ENCODE results near the gene KLRK1.
"Not testable (repeated sequence)": the region's sequence is repeated elsewhere in the genome, so short reads cannot be mapped to it uniquely, and the experiment has no call there.

KLRK1 gene

DNA sequence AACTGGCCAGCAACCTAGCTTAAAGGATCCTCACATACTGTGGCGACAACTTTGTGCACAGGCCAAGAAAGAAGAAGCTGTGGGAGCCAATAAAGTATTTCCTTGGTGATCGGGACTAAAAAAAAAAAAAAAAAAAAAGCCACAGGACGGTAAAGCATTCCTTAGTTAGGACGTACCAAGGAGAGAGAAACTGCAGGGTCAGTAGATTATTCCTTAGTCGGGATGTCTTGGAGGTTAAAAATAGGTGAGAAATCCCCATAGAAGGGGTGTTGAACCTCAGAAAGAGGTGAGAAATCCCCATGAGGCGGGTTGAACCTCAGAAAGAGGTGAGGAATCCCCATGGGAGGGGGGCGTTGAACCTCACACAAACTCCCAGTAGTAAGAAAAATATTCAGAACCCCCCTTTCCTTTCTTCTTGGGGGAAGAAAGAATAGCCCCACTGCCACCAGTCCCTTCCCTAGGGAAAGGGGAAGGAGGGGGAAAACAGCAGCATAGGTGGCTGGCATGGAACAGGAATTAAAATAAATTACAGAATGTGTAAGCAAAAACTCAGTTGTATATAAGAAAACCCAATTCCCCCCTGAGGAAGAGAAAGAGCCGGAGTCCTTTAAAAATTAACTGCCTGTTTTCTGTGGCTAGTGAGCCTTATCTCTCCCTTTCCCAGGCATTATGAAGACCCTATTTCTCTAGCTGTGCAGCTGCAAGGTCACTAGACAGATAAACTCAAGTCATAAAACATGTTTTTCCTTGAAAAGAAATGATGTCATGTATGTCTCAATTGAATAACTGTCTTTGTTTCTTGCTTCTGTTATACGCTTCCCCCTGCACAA lies 26.8 kb downstream of the KLRK1 start:
- no peak for FAIRE-seq
- peak; percentile 44 for DNase-seq (ENCODE audit: low spot score)

DNA sequence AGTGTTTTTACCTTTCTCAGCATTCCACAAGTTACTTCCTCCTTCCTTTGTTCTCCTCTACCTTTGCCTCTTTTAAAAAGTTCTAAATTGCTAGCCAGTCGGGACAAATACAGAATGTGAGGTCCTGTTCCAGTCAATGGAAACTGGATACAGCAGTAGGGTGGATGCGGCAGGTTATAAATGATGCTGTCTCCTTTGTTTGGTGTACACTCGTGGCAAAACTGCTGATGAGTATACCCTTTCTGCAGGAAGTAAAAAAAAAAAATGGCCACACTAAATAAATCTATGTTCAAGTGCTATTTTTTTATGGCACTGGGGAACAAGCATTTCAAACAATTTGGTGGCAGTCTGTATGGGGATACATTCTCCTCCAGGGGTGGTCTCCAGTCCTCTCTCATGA lies 27.5 kb downstream of the KLRK1 start:
- FAIRE-seq, result no peak
- no peak for DNase-seq (ENCODE audit: low spot score)

DNA sequence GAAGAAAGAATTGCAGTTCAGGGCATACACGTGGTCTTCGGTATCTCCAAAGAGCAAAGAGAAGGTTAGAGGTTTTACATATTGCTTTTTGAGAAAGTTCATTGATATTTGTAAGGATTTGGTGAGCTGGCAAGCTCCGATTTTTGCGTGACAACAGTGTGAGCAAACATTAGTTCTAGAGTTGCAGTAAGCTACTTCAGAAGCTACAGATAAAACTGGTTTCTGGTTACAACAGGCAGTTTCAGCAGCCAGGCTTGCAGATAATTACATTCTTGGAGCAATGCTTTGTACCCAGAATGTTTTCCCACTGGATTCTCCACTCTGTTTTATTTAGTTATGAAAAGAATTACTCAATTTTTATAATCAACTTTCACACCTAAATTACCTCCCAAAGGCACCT lies 28.2 kb downstream of the KLRK1 start:
- no peak for DNase-seq (ENCODE audit: low spot score)
- no peak for FAIRE-seq

DNA sequence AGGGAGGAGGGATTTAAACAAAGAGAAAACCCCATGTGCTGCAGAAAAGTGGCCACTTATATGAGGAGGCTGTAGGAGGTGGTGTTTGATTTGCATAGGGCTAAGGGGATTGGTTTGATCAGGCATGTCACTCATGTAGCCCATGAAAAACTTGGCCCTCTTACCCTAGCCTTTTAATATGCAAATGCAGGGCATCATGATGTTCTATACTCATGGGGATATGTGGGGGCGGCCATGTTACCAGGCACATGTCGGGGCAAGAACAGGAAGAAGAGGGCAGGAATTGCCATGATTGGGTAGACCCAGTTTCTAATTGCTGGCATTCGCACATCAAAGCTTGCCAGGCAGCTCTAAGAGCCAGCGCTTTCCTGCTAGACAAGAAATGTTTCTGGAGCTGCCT lies 28.8 kb downstream of the KLRK1 start:
- FAIRE-seq, result no peak
- DNase-seq (ENCODE audit: low spot score), result no peak

DNA sequence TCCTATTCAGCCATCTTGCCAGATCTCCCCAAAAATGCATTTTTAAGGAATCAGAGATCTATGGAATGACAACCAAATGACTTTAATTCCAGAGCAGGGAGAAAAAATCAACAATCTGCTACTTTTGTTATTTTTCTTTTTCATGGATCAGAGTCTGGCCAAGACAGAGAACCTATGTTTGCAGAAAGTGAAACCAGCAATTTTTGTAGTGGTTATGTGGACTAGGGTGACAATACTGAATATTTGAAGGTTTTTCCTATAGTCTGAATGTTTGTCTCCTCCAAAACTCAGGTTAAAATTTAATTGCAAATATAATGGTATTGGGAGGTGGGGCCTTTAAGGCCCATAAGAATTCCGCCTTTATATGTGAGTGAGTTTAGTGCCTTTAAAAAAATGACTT lies 30.9 kb downstream of the KLRK1 start:
- no peak for FAIRE-seq
- DNase-seq (ENCODE audit: low spot score), result no peak

DNA sequence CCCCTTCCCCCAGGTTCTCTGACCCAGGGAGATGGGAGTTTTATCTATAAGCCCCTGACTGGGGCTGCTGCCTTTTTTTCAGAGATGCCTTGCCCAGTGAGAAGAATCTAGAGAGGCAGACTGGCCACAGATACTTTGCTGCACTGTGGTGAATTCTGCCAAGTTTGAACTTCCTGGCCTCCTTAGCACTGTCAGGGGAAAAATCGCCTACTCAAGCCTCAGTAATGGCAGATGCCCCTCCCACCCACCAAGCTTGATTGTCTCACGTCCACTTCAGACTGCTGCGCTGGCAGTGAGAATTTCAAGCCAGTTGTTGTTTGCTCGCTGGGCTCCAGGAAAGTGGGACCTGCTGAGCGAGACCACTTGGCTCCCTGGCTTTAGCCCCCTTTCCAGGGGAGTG lies 31.7 kb downstream of the KLRK1 start:
- no peak for DNase-seq (ENCODE audit: low spot score)
- no peak for FAIRE-seq

DNA sequence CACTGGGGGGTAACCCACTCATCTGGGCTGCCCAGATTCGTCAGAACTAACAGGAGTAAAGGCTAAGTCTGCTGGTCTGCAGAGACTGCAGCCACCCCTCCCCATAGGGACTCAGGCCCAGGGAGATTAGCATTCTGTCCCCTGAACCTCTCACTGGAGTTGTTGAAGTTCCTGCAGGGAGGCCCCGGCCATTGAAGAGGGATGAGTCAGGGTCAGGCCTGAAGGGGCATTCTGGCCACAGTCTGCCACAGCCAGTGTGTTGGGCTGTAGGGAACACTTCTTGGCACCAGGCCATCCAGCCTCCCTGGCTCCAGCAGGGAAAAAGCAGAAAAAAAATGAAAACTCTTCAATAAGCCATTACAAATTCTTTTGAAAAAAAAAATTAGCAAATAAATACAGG lies 35.3 kb downstream of the KLRK1 start:
- peak; percentile 48 for FAIRE-seq
- DNase-seq (ENCODE audit: low spot score), result no peak

DNA sequence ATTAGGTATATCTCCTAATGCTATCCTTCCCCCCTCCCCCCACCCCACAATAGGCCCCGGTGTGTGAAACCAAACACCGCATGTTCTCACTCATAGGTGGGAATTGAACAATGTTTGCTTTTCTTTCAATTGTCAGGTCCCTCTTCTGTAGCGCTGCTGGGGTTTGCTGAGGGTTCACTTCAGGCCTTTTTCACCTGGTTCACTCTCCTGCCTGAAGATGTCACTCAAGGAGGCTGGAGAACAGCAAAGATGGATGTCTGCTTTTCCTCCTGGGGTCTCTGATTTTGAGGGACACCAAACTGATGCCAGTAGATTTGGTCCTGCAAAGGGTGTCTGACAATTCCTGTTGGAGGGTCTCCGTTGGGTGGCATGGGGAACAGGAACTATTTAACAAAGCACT lies 35.8 kb downstream of the KLRK1 start:
- DNase-seq (ENCODE audit: low spot score) (no peak), FAIRE-seq (no peak)

DNA sequence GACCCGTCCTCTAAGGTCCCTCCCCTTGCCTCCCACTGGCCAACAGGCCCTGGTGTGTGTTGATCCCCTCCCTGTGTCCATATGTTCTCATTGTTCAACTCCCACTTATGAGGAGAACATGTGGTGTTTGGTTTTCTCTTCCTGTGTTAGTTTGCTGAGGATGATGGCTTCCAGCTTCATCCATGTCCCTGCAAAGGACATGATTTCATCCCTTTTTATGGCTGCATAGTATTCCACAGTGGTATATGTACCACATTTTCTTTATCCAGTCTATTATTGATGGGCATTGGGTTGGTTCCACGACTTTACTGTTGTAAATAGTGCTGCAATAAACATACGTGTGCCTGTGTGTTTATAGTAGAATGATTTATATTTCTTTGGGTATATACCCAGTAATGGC lies 38.4 kb downstream of the KLRK1 start:
- FAIRE-seq; DNase-seq (ENCODE audit: low spot score): not testable (repeated sequence)

DNA sequence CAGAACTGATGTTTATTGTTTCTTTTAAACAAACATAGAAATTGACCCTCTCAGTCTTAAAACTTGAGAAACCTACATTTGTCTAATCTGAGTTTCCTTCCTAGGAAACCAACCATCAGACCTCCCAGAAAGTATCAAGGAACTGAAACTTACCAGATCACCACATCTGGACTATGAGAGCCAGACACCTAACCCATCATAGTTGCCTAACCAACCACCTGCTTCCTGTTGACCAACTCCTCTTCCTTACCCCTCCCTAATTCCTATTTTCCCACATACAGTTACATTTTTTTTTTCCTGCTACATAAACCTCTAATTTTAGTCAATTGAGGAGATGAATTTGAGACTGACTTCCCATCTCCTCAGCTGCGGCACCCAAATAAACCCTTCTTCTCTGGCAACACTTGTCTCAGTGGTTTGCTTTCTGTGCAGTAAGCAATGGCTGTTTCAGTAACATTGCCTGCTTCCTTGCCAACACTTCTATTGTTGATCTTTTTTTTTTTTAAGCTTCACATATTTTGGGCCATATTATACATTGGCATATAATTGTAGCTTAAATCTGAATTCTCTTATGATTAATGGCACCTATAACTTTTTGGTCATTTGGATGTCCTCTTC lies 47.8 kb downstream of the KLRK1 start:
- FAIRE-seq (no peak), DNase-seq (ENCODE audit: low spot score) (no peak)

DNA sequence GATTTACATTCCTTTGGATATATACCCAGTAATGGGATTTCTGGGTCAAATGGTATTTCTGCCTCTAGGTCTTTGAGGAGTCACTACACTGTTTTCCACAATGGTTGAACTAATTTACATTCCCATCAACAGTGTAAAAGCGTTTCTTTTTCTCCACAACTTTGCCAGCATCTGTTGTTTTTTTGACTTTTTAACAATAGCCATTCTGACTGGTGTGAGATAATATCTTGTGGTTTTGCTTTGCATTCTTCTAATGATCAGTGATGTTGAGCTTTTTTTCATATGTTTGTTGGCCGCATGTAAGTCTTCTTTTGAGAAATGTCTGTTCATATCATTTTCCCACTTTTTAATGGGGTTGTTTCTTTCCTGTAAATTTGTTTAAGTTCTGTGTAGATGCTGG lies 48.9 kb downstream of the KLRK1 start:
- FAIRE-seq, result not testable (repeated sequence)

DNA sequence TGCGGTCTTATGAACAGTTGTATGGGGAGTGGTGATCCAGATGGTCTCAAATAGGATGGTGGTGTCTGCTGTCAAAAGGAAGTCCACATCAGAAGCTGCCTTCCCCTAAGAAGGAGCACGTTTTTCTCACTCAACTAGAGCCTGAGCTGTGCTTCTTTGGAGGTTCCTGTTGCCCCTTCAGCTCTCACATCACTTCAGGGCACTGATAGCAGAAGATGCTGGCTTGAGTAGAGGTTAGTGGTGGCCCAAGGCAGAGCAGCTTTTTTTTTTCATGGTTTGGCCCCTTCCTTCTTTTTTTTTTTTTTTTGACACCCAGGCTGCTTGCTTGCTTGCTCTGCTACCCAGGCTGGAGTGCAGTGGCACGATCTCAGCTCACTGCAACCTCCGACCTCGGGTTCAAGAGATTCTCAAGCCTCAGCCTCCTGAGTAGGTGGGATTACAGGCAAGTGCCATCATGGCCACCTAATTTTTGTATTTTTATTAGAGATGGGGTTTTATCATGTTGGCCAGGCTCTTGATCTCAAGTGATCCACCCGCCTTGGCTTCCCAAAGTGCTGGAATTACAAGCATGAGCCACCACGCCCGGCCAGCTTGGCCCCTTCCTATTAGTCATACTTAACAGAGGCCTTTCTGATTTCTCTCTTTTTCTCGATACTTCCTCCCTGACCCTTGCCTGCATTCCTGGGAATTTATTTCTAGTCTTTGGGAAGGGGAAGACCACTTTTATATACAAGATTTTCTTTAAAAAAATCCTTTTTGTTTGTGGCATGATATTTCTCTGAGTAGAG lies 50.6 kb downstream of the KLRK1 start:
- FAIRE-seq (no peak), DNase-seq (ENCODE audit: low spot score) (peak; percentile 45)

More for the DNA sequence above, 48.9 kb downstream of the KLRK1 start:
- not testable (repeated sequence) for DNase-seq (ENCODE audit: low spot score)

DNA sequence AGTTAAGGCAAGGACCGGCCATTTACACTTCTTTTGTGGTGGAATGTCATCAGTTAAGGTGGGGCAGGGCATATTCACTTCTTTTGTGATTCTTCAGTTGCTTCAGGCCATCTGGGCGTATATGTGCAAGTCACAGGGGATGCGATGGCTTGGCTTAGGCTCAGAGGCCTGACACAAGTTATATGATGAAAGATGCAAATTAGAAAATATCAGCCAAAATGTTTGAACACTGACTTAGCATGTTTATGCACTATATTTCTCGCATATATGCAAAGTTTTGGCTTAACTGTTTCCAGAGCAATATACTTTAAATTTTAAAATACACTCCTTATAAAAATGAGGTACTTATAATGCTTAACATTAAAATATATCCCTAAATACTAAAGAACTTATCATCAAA lies 51.4 kb downstream of the KLRK1 start:
- FAIRE-seq; DNase-seq (ENCODE audit: low spot score): not testable (repeated sequence)

DNA sequence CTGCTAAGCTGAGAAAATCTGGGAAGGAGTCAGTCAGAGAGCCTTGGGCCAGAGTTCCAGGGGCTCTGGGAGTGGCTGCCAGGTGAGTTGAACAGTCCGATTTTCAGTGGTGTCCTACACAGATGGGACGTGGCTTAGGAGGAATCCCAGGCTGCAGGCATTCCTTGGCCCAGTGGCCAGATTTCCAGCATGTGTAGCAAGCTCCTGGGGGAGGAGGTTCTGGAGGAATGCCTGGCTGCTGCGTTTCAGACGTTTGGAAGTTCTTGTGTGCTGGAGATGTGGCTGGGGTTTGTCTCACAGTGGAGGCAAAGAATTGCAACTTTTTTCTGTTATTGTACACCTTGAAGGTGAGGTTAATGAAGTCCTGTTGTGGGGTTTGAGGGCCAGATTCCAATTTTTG lies 53.6 kb downstream of the KLRK1 start:
- DNase-seq (ENCODE audit: low spot score); FAIRE-seq: not testable (repeated sequence)

DNA sequence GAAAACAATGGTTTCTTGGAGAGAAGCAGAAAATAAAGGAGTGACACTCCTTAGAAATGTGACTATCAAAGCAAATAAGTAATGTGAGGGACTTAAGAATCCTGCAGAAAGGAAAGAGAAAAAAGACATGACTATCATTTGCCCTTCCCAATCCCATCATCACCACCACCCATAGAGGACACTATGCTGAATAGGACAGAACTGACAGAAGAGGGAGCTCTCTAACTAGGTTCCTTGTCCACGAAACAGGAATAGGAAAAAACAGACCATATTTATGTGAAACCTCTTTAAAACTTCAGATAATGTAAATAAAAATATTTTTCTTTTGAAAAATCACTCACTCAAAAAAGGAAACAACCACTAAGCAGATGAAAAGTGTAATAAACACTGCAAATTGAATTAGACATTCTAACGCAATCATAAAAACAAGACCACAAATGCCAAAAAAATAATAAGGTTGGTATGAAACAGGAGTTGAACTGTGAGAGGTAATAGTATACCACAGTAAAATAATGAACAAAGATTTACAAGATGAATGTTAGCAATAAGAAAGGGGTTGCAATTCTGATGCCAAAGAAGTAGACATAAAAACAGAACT lies 58.1 kb downstream of the KLRK1 start:
- DNase-seq (ENCODE audit: low spot score) (peak; percentile 67), FAIRE-seq (no peak)

DNA sequence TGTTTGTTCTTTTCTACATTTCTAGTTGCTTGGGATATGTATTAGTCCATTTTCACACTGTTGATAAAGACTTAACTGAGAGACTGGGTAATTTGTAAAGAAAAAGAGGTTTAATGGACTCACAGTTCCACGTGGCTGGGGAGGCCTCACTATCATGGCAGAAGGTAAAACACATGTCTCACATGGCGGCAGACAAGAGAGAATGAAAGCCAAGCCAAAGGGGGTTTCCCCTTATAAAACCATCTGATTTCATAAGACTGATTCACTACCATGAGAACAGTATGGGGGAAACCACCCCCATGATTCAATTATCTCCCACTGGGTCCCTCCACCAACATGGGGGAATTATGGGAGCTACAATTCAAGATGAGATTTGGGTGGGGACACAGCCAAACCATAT lies 61.1 kb downstream of the KLRK1 start:
- not testable (repeated sequence) for FAIRE-seq; DNase-seq (ENCODE audit: low spot score)
